ENCODE results near the gene CERS5. TPM values are rescaled to one million over a fixed set of nuclear protein-coding genes. Genes with fewer than 3 reads are reported as not detected.
A peak's percentile ranks its signal among the peaks of the same experiment; 100 is the strongest.

CERS5 gene
- total and polyA plus RNA-seq, 10 of the 15 experiments (the other 5 are each of a cell fraction or from before 2014, with no cell fraction given) = 6.8 to 50.1 (median 31.8) TPM

DNA sequence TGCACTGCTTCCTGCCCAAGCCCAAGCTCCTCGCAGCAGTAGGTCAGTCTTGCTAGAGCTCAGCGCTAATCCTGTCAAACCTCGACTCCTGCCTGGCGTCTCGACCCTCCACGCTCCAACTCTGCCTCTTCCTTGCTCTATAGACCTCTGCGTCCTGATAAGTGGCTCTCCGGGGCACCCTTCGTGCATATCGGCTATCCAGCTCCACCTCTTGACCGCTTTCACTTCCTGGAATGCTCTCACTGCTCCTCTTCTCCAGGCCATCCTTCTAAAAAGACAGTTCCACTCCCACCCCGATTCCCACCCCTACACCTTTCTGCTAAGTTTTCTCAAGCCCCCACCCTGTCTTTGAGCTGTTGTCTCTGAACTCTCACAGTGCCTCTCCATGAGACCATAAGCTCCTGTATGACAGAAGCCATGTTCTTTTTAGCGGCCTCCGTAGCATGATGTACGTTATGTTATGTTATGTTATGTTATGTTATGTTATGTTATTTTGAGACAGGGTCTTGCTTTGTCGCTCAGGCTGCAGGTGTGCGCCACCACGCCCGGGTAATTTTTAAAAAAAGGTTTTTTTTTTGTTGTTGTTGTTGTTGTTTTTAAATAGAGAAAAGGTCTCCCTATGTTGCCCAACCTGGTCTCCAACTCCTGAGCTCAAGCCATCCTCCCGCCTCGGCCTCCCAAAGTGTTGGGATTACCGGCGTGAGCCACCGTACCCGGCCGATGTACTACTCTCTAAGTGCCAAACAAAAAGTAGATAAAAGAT, 54.5 kb downstream of the CERS5 start:
- CTCF ChIA-PET = interaction anchor here (0.9 to 13.0 kb wide), 41 partner anchors 9 to 549 kb away, joined by 3 to 257 read pairs (median 8); partner anchors contain the start of genes CERS5, GPD1, LIMA1 and RACGAP1
- Histone ChIP-seq H3K9ac (ENCODE audit: control insufficient read depth, insufficient read depth, low read length) (peak overlapping the region; percentile 93), H2AFZ (ENCODE audit: control insufficient read depth, low read depth, low read length) (peak overlapping the region; percentile 87), H3K79me2 (ENCODE audit: control insufficient read depth, insufficient read depth, low read length) (peaks cover 42% of the 10 kb centered on the region), H3K4me1 (ENCODE audit: control insufficient read depth, insufficient read depth, low read length) (peaks cover 21% of the 10 kb centered on the region), H3K9me3 (replicated peaks; ENCODE audit: control insufficient read depth, insufficient read depth, low read length) (no peaks in the 10 kb centered on the region), H3K27me3 (replicated peaks in 1 of 2; ENCODE audit: control insufficient read depth in 2 of 2, insufficient read depth in 2 of 2, low read length in 1 of 2) (no peaks in the 10 kb centered on the region), H3K27ac (ENCODE audit: control insufficient read depth, insufficient read depth) (peak overlapping the region; percentile 90), H3K36me3 (ENCODE audit: control insufficient read depth in 2 of 2, insufficient read depth in 2 of 2, low read length in 1 of 2) (peaks cover 0 to 4% of the 10 kb centered on the region in 2 experiments; a peak in 1 of 4 replicates), H4K20me1 (ENCODE audit: control insufficient read depth, insufficient read depth) (no peaks in the 10 kb centered on the region), H3K4me2 (ENCODE audit: control insufficient read depth, insufficient read depth) (peak overlapping the region; percentile 73), H3K4me3 (peak overlapping the region; percentile 99)
- intact Hi-C loops (cut with micrococcal nuclease; ENCODE audit: unreplicated experiment) = loop anchor here (1.0 kb wide), 1 partner anchor 27 kb away; the partner anchor contains the start of gene SMARCD1
- whole genome bisulfite sequencing (ENCODE audit: insufficient coverage, insufficient replicate concordance, low lambda C conversion rate, missing lambda C conversion rate) = 9% methylated on average over 26 of the region's 26 CpGs
- RAD21 ChIA-PET (ENCODE audit: unreplicated experiment) = interaction anchor here (0.8 to 5.1 kb wide), 14 partner anchors 9 to 290 kb away, joined by 3 to 66 read pairs (median 8); partner anchors contain the start of genes CERS5, GPD1 and SMARCD1
- TF ChIP-seq EP300 (IDR thresholded peaks at IDR 0.05; ENCODE audit: borderline replicate concordance in 1 of 2, control insufficient read depth in 1 of 2, low read depth in 2 of 2, low read length in 2 of 2) = no peak
- 0 out of 2 replicates have a peak, but pooled peaks have one; percentile 34 for TF ChIP-seq POLR2AphosphoS5 (IDR thresholded peaks at IDR 0.05; ENCODE audit: low read length)
- TF ChIP-seq, protein P1, sequence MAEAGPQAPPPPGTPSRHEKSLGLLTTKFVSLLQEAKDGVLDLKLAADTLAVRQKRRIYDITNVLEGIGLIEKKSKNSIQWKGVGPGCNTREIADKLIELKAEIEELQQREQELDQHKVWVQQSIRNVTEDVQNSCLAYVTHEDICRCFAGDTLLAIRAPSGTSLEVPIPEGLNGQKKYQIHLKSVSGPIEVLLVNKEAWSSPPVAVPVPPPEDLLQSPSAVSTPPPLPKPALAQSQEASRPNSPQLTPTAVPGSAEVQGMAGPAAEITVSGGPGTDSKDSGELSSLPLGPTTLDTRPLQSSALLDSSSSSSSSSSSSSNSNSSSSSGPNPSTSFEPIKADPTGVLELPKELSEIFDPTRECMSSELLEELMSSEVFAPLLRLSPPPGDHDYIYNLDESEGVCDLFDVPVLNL (IDR thresholded peaks at IDR 0.05; ENCODE audit: low read depth, low read length) = no peak
- TF ChIP-seq, protein P2, sequence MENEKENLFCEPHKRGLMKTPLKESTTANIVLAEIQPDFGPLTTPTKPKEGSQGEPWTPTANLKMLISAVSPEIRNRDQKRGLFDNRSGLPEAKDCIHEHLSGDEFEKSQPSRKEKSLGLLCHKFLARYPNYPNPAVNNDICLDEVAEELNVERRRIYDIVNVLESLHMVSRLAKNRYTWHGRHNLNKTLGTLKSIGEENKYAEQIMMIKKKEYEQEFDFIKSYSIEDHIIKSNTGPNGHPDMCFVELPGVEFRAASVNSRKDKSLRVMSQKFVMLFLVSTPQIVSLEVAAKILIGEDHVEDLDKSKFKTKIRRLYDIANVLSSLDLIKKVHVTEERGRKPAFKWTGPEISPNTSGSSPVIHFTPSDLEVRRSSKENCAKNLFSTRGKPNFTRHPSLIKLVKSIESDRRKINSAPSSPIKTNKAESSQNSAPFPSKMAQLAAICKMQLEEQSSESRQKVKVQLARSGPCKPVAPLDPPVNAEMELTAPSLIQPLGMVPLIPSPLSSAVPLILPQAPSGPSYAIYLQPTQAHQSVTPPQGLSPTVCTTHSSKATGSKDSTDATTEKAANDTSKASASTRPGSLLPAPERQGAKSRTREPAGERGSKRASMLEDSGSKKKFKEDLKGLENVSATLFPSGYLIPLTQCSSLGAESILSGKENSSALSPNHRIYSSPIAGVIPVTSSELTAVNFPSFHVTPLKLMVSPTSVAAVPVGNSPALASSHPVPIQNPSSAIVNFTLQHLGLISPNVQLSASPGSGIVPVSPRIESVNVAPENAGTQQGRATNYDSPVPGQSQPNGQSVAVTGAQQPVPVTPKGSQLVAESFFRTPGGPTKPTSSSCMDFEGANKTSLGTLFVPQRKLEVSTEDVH (IDR thresholded peaks at IDR 0.05; ENCODE audit: low read depth, partially characterized antibody) = no peak
- TF ChIP-seq SPI1 (IDR thresholded peaks at IDR 0.05; ENCODE audit: borderline replicate concordance, insufficient read depth, low read depth, low read length) = peak; percentile 41; the same call in 1 of the 2 replicates
- peak in 1 of 2 experiments; percentile 50; a peak in 1 of 4 replicates for TF ChIP-seq IKZF2 (IDR thresholded peaks at IDR 0.05)
- peak; percentile 2; the same call in 1 of the 2 replicates for TF ChIP-seq RUNX3 (IDR thresholded peaks at IDR 0.05; ENCODE audit: low read length)
- SMC1A ChIA-PET (ENCODE audit: uncharacterized antibody, unreplicated experiment) = interaction anchor here (0.6 to 4.8 kb wide), 23 partner anchors 8 to 455 kb away, joined by 3 to 36 read pairs (median 7); partner anchors contain the start of genes CERS5, RACGAP1 and SMARCD1
- FAIRE-seq = no peak
- ATAC-seq = peak; percentile 4
- in situ Hi-C loops (cut with MboI) = no loop called here
- BruUV-seq (replicated peaks) = TSS peak; percentile 51
- POLR2A ChIA-PET = interaction anchor here (0.6 to 5.0 kb wide), 18 partner anchors 13 to 1039 kb away, joined by 3 to 72 read pairs (median 5); partner anchors contain the start of genes CERS5, RACGAP1 and SMARCD1
- DNase-seq (ENCODE audit: low read depth, low spot score) = no peak
